ENCODE data around the gene SNRPD1.
"Not testable (repeated sequence)": the region's sequence is repeated elsewhere in the genome, so short reads cannot be mapped to it uniquely, and the experiment has no call there.

SNRPD1 gene

GRCh38 chr18:21612125-21613039 is at the start of gene SNRPD1:
Gene SNRPD1 (plus strand): TSS chr18:21612314. CDS start chr18:21612430, 116 bp downstream.
- DNase-seq: peak; percentile 87

- no peak for DNase-seq
Measured at GRCh38 chr18:21571772-21572171, 40.3 kb upstream of the SNRPD1 start.

- no peak for DNase-seq
Measured at GRCh38 chr18:21575656-21576055, 36.5 kb upstream of the SNRPD1 start.

GRCh38 chr18:21584391-21584790 is 27.7 kb upstream of the SNRPD1 start:
- DNase-seq: no peak

- DNase-seq: not testable (repeated sequence)
Measured at GRCh38 chr18:21592361-21592760, 19.8 kb upstream of the SNRPD1 start.

GRCh38 chr18:21593540-21594257 is 18.4 kb upstream of the SNRPD1 start:
- DNase-seq: no peak

GRCh38 chr18:21597620-21598019 is 14.5 kb upstream of the SNRPD1 start:
- DNase-seq: no peak

- no peak for DNase-seq
Measured at GRCh38 chr18:21598726-21599584, 13.2 kb upstream of the SNRPD1 start.

- no peak for DNase-seq
Measured at GRCh38 chr18:21599585-21600525, 12.3 kb upstream of the SNRPD1 start.

- peak; percentile 96 for DNase-seq
Measured at GRCh38 chr18:21600526-21601410, 11.3 kb upstream of the SNRPD1 start, which contains the start of gene ESCO1. Gene ESCO1 (minus strand): TSS chr18:21600704. CDS start chr18:21574843, 25,861 bp downstream.

- no peak for DNase-seq
Measured at GRCh38 chr18:21602299-21602587, 9.9 kb upstream of the SNRPD1 start.

- no peak for DNase-seq
Measured at GRCh38 chr18:21604671-21605070, 7.4 kb upstream of the SNRPD1 start.

GRCh38 chr18:21605213-21605612 is 6.9 kb upstream of the SNRPD1 start:
- no peak for DNase-seq

GRCh38 chr18:21611401-21612124 is 551 bp upstream of the SNRPD1 start:
- not testable (repeated sequence) for DNase-seq

GRCh38 chr18:21621640-21622039 is 9.5 kb downstream of the SNRPD1 start:
- not testable (repeated sequence) for DNase-seq

- no peak for DNase-seq
Measured at GRCh38 chr18:21629089-21629832, 17.1 kb downstream of the SNRPD1 start.

- DNase-seq: no peak
Measured at GRCh38 chr18:21632393-21632792, 20.3 kb downstream of the SNRPD1 start.

- DNase-seq: no peak
Measured at GRCh38 chr18:21634588-21635199, 22.6 kb downstream of the SNRPD1 start.

- DNase-seq: no peak
Measured at GRCh38 chr18:21636769-21637168, 24.7 kb downstream of the SNRPD1 start.
